Ectodermal cell (in vitro differentiated cells): ENCODE results near the gene ABHD12B. TPM values are rescaled to one million over a fixed set of nuclear protein-coding genes. Genes with fewer than 3 reads are reported as not detected.

ENCODE experiments used
- H3K27ac ChIP-seq: 2 replicates; pipeline ENCODE4 v1.7.0; 2013; ENCODE audit warnings: mild to moderate bottlenecking, low read depth, low read length; ENCODE audit not compliant: insufficient read depth, poor library complexity, severe bottlenecking
- H3K27me3 ChIP-seq: 2 replicates; pipeline ENCODE4 v1.7.0; 2013; ENCODE audit warnings: mild to moderate bottlenecking, low read length; ENCODE audit not compliant: insufficient read depth, control insufficient read depth, poor library complexity, severe bottlenecking
- H3K36me3 ChIP-seq: one replicate; pipeline ENCODE4 v1.7.0; 2013; ENCODE audit warnings: low read length; ENCODE audit not compliant: control insufficient read depth, insufficient read depth
- H3K4me1 ChIP-seq: one replicate; pipeline ENCODE4 v1.7.0; 2013; ENCODE audit warnings: low read length; ENCODE audit not compliant: control insufficient read depth, insufficient read depth
- H3K4me3 ChIP-seq: 2 replicates; pipeline ENCODE4 v1.7.0; 2013; ENCODE audit warnings: low read depth, low read length, control low read depth; ENCODE audit not compliant: insufficient read depth
- H3K9me3 ChIP-seq: 2 replicates; pipeline ENCODE4 v1.7.0; 2013; ENCODE audit warnings: mild to moderate bottlenecking, low read length, moderate library complexity; ENCODE audit not compliant: control insufficient read depth
- WGBS, 2 experiments: methylation state at CpG; one replicate each; pipeline ENCODE4 v1.1.7; 2013; ENCODE audit warnings: missing lambda C conversion rate in 2 of 2; 5-methylcytosine and 5-hydroxymethylcytosine counted together
- polyA plus RNA-seq, 4 experiments: library from polyadenylated mRNA; stranded (reverse); fragments of 50-300 nt; gene quantifications; one replicate each; pipeline ENCODE4 v1.2.3, GENCODE V29; 2013

The ABHD12B gene, protein sequence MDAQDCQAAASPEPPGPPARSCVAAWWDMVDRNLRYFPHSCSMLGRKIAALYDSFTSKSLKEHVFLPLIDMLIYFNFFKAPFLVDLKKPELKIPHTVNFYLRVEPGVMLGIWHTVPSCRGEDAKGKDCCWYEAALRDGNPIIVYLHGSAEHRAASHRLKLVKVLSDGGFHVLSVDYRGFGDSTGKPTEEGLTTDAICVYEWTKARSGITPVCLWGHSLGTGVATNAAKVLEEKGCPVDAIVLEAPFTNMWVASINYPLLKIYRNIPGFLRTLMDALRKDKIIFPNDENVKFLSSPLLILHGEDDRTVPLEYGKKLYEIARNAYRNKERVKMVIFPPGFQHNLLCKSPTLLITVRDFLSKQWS
- polyA plus RNA-seq (2013, experiment 1 of 4): not detected
- 0.37 TPM for polyA plus RNA-seq (2013, experiment 2 of 4)
- not detected for polyA plus RNA-seq (2013, experiment 3 of 4)
- not detected for polyA plus RNA-seq (2013, experiment 4 of 4)

GRCh38 chr14:50871914-50872732, at the start of gene ABHD12B:
TSS of gene ABHD12B (plus strand) at chr14:50872053. CDS start at chr14:50872175, 122 bp downstream.
- Histone ChIP-seq H3K9me3 (no peaks in the 10 kb centered on the region), H3K4me1 (peaks cover 12% of the 10 kb centered on the region), H3K27ac (no peak within 1 kb of the TSS), H3K4me3 (peak within 1 kb of the TSS; percentile 16), H3K36me3 (no peaks in the 10 kb centered on the region), H3K27me3 (peaks cover 41% of the 10 kb centered on the region)
- 9 to 10% methylated on average over 63 of the region's 63 CpGs for WGBS, 2 experiments

- 86 to 90% methylated on average over 11 of the region's 11 CpGs for WGBS, 2 experiments
- H3K9me3 ChIP-seq: no peaks in the 10 kb centered on the region
- no peak overlapping the region for H3K27ac ChIP-seq
- H3K4me3 ChIP-seq: no peak overlapping the region
- H3K27me3 ChIP-seq: no peaks in the 10 kb centered on the region
- H3K4me1 ChIP-seq: peaks cover 7% of the 10 kb centered on the region
- no peaks in the 10 kb centered on the region for H3K36me3 ChIP-seq
Observed at GRCh38 chr14:50822501-50823042, 49.3 kb upstream of the ABHD12B start.

DNA sequence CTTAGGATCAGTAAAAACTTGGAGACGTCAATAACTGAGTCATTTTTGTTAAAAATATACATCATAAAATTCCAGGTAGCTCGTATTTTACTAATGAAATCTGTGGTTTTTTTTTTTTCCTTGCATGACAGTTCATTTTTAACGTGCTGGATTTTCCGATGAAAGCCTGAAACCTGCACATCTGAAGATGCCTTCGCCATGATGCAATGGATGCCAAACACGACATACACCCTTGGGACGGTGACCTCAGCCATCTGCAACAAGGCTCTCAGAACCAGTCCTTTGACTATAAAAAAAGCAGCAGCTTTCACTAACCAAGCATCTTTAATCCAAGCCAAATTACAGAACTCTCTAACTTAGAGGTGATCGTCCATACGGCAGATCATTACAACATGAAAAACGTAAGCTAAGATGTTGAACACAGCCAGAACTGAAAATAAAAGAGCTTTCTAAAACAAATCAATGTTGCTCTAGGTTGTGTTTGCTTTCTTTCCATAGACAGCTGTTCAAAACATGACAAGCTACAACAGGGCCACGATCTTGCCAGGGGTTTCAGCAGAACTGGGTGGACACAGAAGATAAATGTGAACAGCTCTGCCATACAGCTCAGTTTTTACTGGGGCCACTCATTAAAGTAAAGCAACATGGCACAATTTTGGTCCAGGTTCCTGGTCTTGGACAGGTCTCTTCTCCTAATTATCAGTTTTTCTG, 48.6 kb upstream of the ABHD12B start:
- Histone ChIP-seq H3K4me3 (no peak overlapping the region), H3K27ac (no peak overlapping the region), H3K27me3 (peaks cover 6% of the 10 kb centered on the region), H3K9me3 (no peaks in the 10 kb centered on the region), H3K4me1 (peaks cover 10% of the 10 kb centered on the region), H3K36me3 (no peaks in the 10 kb centered on the region)
- 94 to 96% methylated on average over 11 of the region's 11 CpGs for WGBS, 2 experiments

GRCh38 chr14:50823762-50824636, 47.9 kb upstream of the ABHD12B start:
- Histone ChIP-seq H3K9me3 (no peaks in the 10 kb centered on the region), H3K4me1 (peaks cover 18% of the 10 kb centered on the region), H3K36me3 (no peaks in the 10 kb centered on the region), H3K4me3 (no peak overlapping the region), H3K27ac (no peak overlapping the region), H3K27me3 (peaks cover 10% of the 10 kb centered on the region)
- whole genome bisulfite sequencing, 2 experiments: 81% methylated on average over 9 to 10 of the region's 10 CpGs

DNA sequence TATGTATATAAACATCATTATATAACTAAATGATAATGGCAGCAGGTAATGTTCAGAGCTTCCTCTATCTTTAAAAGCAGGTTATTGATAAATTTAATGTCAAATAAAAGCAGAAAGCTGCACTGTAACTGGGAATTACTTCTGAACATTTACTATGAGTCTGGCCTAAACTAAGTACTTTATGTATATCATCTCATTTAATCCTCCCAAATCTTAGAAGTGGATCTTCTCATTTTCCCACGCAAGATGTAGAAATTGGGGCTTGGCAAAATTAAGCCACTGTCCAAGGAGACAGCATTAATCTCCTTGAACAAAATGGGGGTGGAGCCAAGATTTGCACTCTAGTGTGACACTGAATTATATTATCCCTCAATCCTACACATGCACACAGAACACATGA, 46.5 kb upstream of the ABHD12B start:
- H3K27ac ChIP-seq: no peak overlapping the region
- peaks cover 24% of the 10 kb centered on the region for H3K4me1 ChIP-seq
- no peaks in the 10 kb centered on the region for H3K9me3 ChIP-seq
- H3K27me3 ChIP-seq: peaks cover 10% of the 10 kb centered on the region
- H3K36me3 ChIP-seq: no peaks in the 10 kb centered on the region
- WGBS, 2 experiments: 92 to 100% methylated on average over 1 of the region's 1 CpG
- H3K4me3 ChIP-seq: no peak overlapping the region

DNA sequence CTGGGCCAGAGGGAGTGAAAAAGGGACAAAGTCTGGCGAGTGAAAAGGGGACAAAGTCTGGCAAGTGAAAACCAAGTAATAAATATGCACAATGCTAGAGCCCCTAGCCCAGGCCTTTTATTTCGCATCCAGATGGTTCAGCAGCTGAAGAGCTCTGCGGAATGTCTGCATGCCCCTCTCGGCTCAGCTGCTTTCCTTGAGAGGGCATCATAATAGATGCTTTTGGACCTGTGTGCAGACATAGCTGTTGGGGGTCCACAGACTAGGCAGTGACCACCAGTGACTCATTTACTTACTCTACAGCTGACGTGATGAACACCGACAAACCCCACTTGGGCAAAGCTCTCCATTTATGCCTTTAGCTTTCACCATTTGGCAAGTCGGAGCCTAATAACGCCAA, 45.2 kb upstream of the ABHD12B start:
- H3K36me3 ChIP-seq: no peaks in the 10 kb centered on the region
- H3K4me1 ChIP-seq: peaks cover 23% of the 10 kb centered on the region
- H3K4me3 ChIP-seq: no peak overlapping the region
- WGBS, 2 experiments: 89 to 90% methylated on average over 8 of the region's 8 CpGs
- peaks cover 15% of the 10 kb centered on the region for H3K27me3 ChIP-seq
- H3K9me3 ChIP-seq: no peaks in the 10 kb centered on the region
- no peak overlapping the region for H3K27ac ChIP-seq

- H3K36me3 ChIP-seq: no peaks in the 10 kb centered on the region
- WGBS, 2 experiments: 38% methylated on average over 10 of the region's 10 CpGs
- H3K27me3 ChIP-seq: peaks cover 32% of the 10 kb centered on the region
- peaks cover 21% of the 10 kb centered on the region for H3K4me1 ChIP-seq
- H3K9me3 ChIP-seq: no peaks in the 10 kb centered on the region
- no peak overlapping the region for H3K27ac ChIP-seq
- peak overlapping the region; percentile 74 for H3K4me3 ChIP-seq
Observed at GRCh38 chr14:50828721-50829488, 42.9 kb upstream of the ABHD12B start.

DNA sequence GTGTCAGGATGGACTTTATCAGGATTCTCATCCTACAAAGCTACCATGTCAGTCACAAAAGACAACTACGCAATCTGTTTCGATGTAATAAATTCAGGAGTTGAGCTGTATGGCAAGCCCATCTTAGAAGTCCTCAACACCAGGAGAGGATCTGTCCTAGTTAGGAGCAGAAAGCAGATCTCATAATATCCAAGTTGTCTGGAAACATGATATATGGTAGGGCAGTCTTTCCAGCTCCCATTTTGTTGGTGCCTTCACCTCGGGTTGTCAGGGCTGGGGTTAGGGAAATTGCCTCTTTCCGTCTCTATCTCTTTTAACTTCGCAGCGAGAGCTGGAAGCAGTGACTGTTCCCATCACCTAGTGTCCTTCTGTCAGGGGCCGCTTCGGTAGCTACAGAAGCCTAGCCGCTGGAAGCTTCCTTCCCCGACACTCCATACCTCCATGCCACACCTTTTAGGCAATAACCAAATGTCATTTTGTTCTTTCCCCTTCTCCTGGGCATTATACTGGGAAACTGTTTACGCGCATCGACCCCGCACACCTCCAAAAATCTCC, 42.3 kb upstream of the ABHD12B start:
- Histone ChIP-seq H3K27ac (peak overlapping the region; percentile 86), H3K27me3 (peaks cover 32% of the 10 kb centered on the region), H3K9me3 (no peaks in the 10 kb centered on the region), H3K4me1 (peaks cover 21% of the 10 kb centered on the region), H3K4me3 (peak overlapping the region; percentile 74), H3K36me3 (no peaks in the 10 kb centered on the region)
- WGBS, 2 experiments: 8 to 9% methylated on average over 14 of the region's 14 CpGs
